ENCODE results near the gene PSMA5. TPM values are rescaled to one million over a fixed set of nuclear protein-coding genes. Genes with fewer than 3 reads are reported as not detected.
A peak's percentile ranks its signal among the peaks of the same experiment; 100 is the strongest.
"Not testable (repeated sequence)": the region's sequence is repeated elsewhere in the genome, so short reads cannot be mapped to it uniquely, and the experiment has no call there.

Gene PSMA5
- total RNA-seq, 1 experiment from 2014 or later = 150 TPM

DNA sequence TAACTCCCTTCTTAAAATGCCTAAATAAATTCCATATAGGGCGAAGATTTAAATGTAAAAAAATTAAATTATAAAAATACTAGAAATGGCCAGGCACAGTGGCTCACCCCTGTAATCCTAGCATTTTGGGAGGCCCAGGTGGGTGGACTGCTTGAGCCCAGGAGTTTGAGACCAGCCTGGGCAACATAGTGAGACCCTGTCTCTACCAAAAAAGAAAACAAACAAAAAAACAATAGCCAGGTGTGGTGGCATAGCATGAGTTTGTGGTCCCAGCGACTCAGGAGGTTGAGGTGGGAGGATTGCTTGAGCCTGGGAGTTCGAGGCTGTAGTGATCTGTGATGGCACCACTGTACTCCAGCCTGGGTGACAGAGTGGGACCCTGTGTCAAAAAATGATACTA lies 46.3 kb downstream of the PSMA5 start:
- POLR2A ChIA-PET = no interaction called here
- DNase-seq (ENCODE audit: low spot score) (no peak), ATAC-seq (no peak)
- no peak overlapping the region for H3K4me3 Mint-ChIP-seq
- H3K27ac Mint-ChIP-seq = no peak overlapping the region
- H3K27me3 Mint-ChIP-seq (ENCODE audit: low read depth) = no peaks in the 10 kb centered on the region
- no peak for TF ChIP-seq ZNF423 (CRISPR knock-in tag; IDR thresholded peaks at IDR 0.05)
- TF ChIP-seq ZNF121 (CRISPR knock-in tag; IDR thresholded peaks at IDR 0.05) = 0 out of 2 replicates have a peak, but pooled peaks have one; percentile 58
- H3K4me1 Mint-ChIP-seq = peaks cover 35% of the 10 kb centered on the region
- H3K9me3 Mint-ChIP-seq = peaks cover 7% of the 10 kb centered on the region
- CTCF ChIA-PET = interaction anchor here (1.0 to 1.4 kb wide), 4 partner anchors 18 to 153 kb away, joined by 3 to 5 read pairs (median 4); partner anchors contain the start of gene SORT1
- peaks cover 7% of the 10 kb centered on the region for H3K36me3 Mint-ChIP-seq

DNA sequence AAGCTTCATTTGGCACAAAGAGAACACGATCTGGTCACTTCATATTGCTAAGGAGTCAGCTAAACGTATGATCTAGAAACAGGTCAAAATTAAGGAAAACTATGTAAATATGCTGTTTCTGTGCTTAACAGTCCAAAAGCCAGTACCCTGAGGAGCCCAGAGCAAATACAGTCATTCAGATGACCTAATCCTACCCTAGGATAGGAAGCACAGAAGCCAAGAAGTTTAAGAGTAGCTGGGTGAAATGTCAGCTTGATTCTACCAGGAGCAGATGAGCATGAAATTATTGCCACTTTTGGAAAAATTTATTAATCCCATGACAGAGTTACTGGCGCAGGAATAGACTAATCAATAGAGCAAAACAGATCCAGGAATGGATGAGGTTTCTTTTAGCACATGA lies 46.8 kb downstream of the PSMA5 start:
- no peak for TF ChIP-seq TP53 (CRISPR knock-in tag; IDR thresholded peaks at IDR 0.05)
- TF ChIP-seq, protein P1, sequence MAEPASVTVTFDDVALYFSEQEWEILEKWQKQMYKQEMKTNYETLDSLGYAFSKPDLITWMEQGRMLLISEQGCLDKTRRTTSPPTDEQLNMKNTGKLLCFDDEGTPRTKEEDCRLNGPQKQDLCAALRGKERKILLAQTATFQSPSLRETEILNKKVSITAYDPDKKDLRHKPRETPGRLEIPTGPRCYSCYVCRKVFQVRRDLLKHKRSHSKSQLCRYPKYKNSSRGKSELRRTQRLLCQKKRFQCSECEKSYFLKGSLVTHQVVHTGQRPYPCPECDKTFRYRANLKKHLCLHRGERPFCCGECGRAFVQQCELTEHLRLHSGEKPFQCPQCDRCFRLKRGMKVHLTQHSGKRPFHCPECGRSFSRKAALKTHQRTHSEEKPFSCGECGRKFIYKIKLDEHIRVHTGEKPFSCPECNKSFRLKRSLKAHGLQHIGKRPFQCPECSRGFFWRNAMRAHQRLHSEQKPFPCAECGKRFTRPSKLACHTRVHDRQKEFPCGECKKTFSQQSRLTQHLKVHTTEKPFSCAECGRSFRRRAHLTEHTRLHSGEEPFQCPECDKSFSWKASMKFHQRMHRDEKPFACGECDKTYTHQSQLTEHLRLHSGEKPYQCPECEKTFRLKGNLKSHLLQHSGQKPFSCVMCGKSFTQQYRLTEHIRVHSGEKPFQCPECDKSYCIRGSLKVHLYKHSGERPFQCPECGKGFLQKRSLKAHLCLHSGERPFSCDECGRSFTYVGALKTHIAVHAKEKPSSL (CRISPR knock-in tag; conservative IDR thresholded peaks at IDR 0.05) = no peak
- no peak for TF ChIP-seq ZNF263 (CRISPR knock-in tag; IDR thresholded peaks at IDR 0.05; ENCODE audit: low read depth)
- ChIA-PET CTCF (interaction anchor here (1.0 to 1.5 kb wide), 5 partner anchors 19 to 154 kb away, joined by 3 to 5 read pairs (median 4); partner anchors contain the start of genes PSRC1 and SORT1), POLR2A (no interaction called here)
- Mint-ChIP-seq H3K36me3 (peaks cover 5% of the 10 kb centered on the region), H3K4me1 (peaks cover 34% of the 10 kb centered on the region), H3K9me3 (peaks cover 4% of the 10 kb centered on the region), H3K27ac (no peak overlapping the region), H3K27me3 (ENCODE audit: low read depth) (no peaks in the 10 kb centered on the region), H3K4me3 (no peak overlapping the region)
- no peak for ATAC-seq
- no peak for DNase-seq (ENCODE audit: low spot score)

GRCh38 chr1:109377698-109378097 lies 48.5 kb downstream of the PSMA5 start:
- Mint-ChIP-seq H3K4me1 (peaks cover 20% of the 10 kb centered on the region), H3K36me3 (no peaks in the 10 kb centered on the region), H3K9me3 (no peaks in the 10 kb centered on the region), H3K27me3 (ENCODE audit: low read depth) (no peaks in the 10 kb centered on the region), H3K4me3 (no peak overlapping the region), H3K27ac (no peak overlapping the region)
- no peak for DNase-seq (ENCODE audit: low spot score)
- ChIA-PET POLR2A (no interaction called here), CTCF (interaction anchor here (1.5 kb wide), 1 partner anchor 95 kb away, joined by 4 read pairs; the partner anchor contains the start of gene PSRC1)
- TF ChIP-seq JUN (CRISPR knock-in tag; IDR thresholded peaks at IDR 0.05) (no peak), ZNF121 (CRISPR knock-in tag; IDR thresholded peaks at IDR 0.05) (peak; percentile 30; the same call in 1 of the 2 replicates)
- ATAC-seq = no peak

- H3K27ac Mint-ChIP-seq; H3K36me3 Mint-ChIP-seq; H3K9me3 Mint-ChIP-seq; POLR2A ChIA-PET; DNase-seq (ENCODE audit: low spot score); ATAC-seq; H3K27me3 Mint-ChIP-seq (ENCODE audit: low read depth); H3K4me3 Mint-ChIP-seq: not testable (repeated sequence)
- TF ChIP-seq ZNF121 (CRISPR knock-in tag; IDR thresholded peaks at IDR 0.05) = peak; percentile 90
- H3K4me1 Mint-ChIP-seq = peaks cover 29% of the 10 kb centered on the region
- CTCF ChIA-PET = interaction anchor here (1.3 kb wide), 1 partner anchor 96 kb away, joined by 3 read pairs; no protein-coding TSS in a partner anchor
Measured at GRCh38 chr1:109373696-109374095, 52.6 kb downstream of the PSMA5 start.

DNA sequence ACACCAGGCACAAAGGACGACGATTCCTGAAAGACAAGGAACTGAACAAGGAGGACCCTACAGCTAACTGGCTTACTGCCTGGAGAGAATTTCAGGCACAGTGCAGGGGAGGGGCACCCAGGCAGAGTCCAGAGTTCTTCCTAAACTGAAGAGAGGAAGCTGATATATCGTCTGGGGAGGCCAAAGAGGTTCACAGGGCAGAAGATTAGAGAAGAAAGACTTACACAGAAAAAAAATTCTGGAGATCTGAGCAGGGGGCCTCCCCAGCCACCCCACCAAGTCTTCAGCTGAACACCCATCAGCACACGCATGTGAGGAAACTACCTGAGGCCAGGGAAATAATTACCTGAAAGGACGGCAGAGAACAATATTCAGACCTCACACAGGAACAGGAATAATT lies 53.1 kb downstream of the PSMA5 start:
- DNase-seq (ENCODE audit: low spot score) (no peak), ATAC-seq (no peak)
- Mint-ChIP-seq H3K27me3 (ENCODE audit: low read depth) (no peaks in the 10 kb centered on the region), H3K4me1 (peaks cover 29% of the 10 kb centered on the region), H3K4me3 (no peak overlapping the region), H3K36me3 (no peaks in the 10 kb centered on the region), H3K9me3 (no peaks in the 10 kb centered on the region), H3K27ac (peak overlapping the region; percentile 57)
- no peak for TF ChIP-seq ATF1 (CRISPR knock-in tag; IDR thresholded peaks at IDR 0.05)
- POLR2A ChIA-PET = no interaction called here
- CTCF ChIA-PET = interaction anchor here (1.3 to 3.4 kb wide), 2 partner anchors 25 to 96 kb away, joined by 3 to 11 read pairs; partner anchors contain the start of gene SORT1

GRCh38 chr1:109372281-109372680 lies 54.0 kb downstream of the PSMA5 start:
- Mint-ChIP-seq H3K4me3 (no peak overlapping the region), H3K36me3 (peaks cover 6% of the 10 kb centered on the region), H3K27ac (peak overlapping the region; percentile 35; the same call in 1 of the 2 replicates), H3K9me3 (peaks cover 3% of the 10 kb centered on the region), H3K27me3 (ENCODE audit: low read depth) (no peaks in the 10 kb centered on the region), H3K4me1 (peaks cover 29% of the 10 kb centered on the region)
- POLR2A ChIA-PET = no interaction called here
- CTCF ChIA-PET = interaction anchor here (3.4 kb wide), 1 partner anchor 26 kb away, joined by 11 read pairs; the partner anchor contains the start of gene SORT1
- no peak for DNase-seq (ENCODE audit: low spot score)
- no peak for ATAC-seq
- TF ChIP-seq JUN (CRISPR knock-in tag; IDR thresholded peaks at IDR 0.05) (no peak), ATF1 (CRISPR knock-in tag; IDR thresholded peaks at IDR 0.05) (no peak), ZNF532 (CRISPR knock-in tag; IDR thresholded peaks at IDR 0.05; ENCODE audit: borderline replicate concordance) (no peak), HMGXB4 (CRISPR knock-in tag; IDR thresholded peaks at IDR 0.05) (no peak), TCF7 (CRISPR knock-in tag; IDR thresholded peaks at IDR 0.05; ENCODE audit: low read depth) (no peak), JAZF1 (CRISPR knock-in tag; IDR thresholded peaks at IDR 0.05) (no peak), NR3C1 (CRISPR knock-in tag; conservative IDR thresholded peaks at IDR 0.05; ENCODE audit: low read depth) (no peak)
- TF ChIP-seq, protein P2, sequence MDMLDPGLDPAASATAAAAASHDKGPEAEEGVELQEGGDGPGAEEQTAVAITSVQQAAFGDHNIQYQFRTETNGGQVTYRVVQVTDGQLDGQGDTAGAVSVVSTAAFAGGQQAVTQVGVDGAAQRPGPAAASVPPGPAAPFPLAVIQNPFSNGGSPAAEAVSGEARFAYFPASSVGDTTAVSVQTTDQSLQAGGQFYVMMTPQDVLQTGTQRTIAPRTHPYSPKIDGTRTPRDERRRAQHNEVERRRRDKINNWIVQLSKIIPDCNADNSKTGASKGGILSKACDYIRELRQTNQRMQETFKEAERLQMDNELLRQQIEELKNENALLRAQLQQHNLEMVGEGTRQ (CRISPR knock-in tag; IDR thresholded peaks at IDR 0.05) = no peak

Data from WTC11 (cell line).